ENCODE data around the gene TAB2.
"Not testable (repeated sequence)": the region's sequence is repeated elsewhere in the genome, so short reads cannot be mapped to it uniquely, and the experiment has no call there.

DNA sequence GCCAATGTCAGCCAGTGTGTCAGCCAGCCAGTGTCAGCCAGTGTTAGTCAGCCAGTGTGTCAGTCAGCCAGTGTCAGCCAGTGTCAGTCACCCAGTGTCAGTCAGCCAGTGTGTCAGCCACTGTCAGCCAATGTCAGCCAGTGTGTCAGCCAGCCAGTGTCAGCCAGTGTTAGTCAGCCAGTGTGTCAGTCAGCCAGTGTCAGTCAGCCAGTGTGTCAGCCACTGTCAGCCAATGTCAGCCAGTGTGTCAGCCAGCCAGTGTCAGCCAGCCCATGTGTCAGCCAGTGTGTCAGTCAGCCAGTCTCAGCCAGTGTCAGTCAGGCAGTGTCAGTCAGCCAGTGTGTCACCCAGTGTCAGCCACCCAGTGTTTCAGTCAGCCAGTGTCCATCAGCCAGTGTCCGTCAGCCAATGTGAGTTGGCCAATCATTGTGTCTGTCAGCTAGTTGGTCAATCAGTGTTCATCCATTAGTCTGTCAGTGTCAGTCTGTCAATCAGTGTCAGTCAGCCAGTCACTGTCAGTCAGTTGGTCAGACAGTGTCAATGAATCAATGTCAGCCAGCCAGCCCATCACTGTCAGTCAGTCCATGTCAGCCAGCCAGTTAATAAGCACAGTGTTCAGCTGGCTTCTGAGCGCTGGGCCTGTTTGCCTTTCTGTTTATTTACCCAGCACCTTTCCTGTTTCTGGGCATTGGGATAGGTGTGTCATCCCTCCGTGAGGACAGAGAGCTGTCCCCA is 127.0 kb downstream of the TAB2 start:
- TF ChIP-seq, protein P1, sequence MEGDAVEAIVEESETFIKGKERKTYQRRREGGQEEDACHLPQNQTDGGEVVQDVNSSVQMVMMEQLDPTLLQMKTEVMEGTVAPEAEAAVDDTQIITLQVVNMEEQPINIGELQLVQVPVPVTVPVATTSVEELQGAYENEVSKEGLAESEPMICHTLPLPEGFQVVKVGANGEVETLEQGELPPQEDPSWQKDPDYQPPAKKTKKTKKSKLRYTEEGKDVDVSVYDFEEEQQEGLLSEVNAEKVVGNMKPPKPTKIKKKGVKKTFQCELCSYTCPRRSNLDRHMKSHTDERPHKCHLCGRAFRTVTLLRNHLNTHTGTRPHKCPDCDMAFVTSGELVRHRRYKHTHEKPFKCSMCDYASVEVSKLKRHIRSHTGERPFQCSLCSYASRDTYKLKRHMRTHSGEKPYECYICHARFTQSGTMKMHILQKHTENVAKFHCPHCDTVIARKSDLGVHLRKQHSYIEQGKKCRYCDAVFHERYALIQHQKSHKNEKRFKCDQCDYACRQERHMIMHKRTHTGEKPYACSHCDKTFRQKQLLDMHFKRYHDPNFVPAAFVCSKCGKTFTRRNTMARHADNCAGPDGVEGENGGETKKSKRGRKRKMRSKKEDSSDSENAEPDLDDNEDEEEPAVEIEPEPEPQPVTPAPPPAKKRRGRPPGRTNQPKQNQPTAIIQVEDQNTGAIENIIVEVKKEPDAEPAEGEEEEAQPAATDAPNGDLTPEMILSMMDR (IDR thresholded peaks at IDR 0.05 in 4 of 5, conservative IDR thresholded peaks at IDR 0.05 in 1 of 5) = not testable (repeated sequence)
- not testable (repeated sequence) for TF ChIP-seq POLR2A (IDR thresholded peaks at IDR 0.05)
